HCT116 (cell line): ENCODE measurements around the gene A3GALT2. TPM values are rescaled to one million over a fixed set of nuclear protein-coding genes. Genes with fewer than 3 reads are reported as not detected.

Experiments used
- ATAC-seq: fragments of 200-7000 bp; cut with Tn5 transposase; 2 replicates; pipeline ENCODE4 v1.9.1; 2020; ENCODE audit warnings: mild to moderate bottlenecking, moderate library complexity
- BruUV-seq: library from RNA; stranded (reverse); fragments of 400-500 nt; replicated peaks from 2 replicates; lab custom pipeline; 2021; lab: Mats Ljungman, UMichigan
- CTCF ChIA-PET: fragments of 300-600 bp; sonication (Branson Sonifier 250); formaldehyde crosslinking; loops from one replicate; lab custom pipeline; 2021; ENCODE audit warnings: antibody characterized with exemption; lab: Charles Lee
- POLR2A ChIA-PET: fragments of 300-600, 350-600 bp; sonication (Branson Sonifier 250); formaldehyde crosslinking; loops from one replicate; lab custom pipeline; 2021; ENCODE audit warnings: antibody characterized with exemption; lab: Charles Lee
- RAD21 ChIA-PET, 2 experiments: fragments of 300-600 bp; sonication (Branson Sonifier 250); formaldehyde crosslinking; loops; one replicate each; lab custom pipeline; 2023; ENCODE audit warnings: low total read pairs in 2 of 2; ENCODE audit not compliant: uncharacterized antibody in 2 of 2, unreplicated experiment in 2 of 2, low non-redundant PET in 1 of 2; lab: Charles Lee
- DNase-seq: peaks from one replicate; pipeline ENCODE4 v3.0.0-alpha.2; 2010; ENCODE audit warnings: low read depth, low spot score
- H2AFZ ChIP-seq: fragments of 200-600 bp; shearing (Covaris generic), sonication (generic); 2 replicates; pipeline ENCODE4 v1.6.1; 2017; ENCODE audit warnings: low read depth, mixed run types, mixed read lengths, antibody characterized with exemption, low read length; ENCODE audit not compliant: poor library complexity, severe bottlenecking
- H3K27ac ChIP-seq: 2 replicates; pipeline ENCODE4 v1.5.1; 2012; ENCODE audit warnings: low read depth, low read length
- H3K27me3 ChIP-seq: fragments of 200-600 bp; sonication (generic); 2 replicates; pipeline ENCODE4 v1.6.1; 2016; ENCODE audit warnings: mixed run types, low read length, mixed read lengths; ENCODE audit not compliant: insufficient read depth
- H3K36me3 ChIP-seq, 2 experiments: fragments of 200-500 bp in 1 of 2; fragments of 200-600 bp in 1 of 2; sonication (Bioruptor generic) in 1 of 2; sonication (generic) in 1 of 2; 2 replicates each; pipeline versions ENCODE4 v1.5.1 to v1.6.1; 2014 to 2016; ENCODE audit warnings: low read length in 2 of 2, inconsistent platforms in 1 of 2, mixed read lengths in 1 of 2, mixed run types in 1 of 2; ENCODE audit not compliant: insufficient read depth in 2 of 2, control insufficient read depth in 1 of 2
- H3K4me1 ChIP-seq, 2 experiments: fragments of 200-600 bp in 1 of 2; sonication (generic) in 1 of 2; 2 replicates each; pipeline versions ENCODE4 v1.5.1 to v1.6.1; 2012 to 2017; ENCODE audit warnings: low read length in 2 of 2, inconsistent platforms in 1 of 2, mild to moderate bottlenecking in 1 of 2, mixed read lengths in 1 of 2, mixed run types in 1 of 2, moderate library complexity in 1 of 2; ENCODE audit not compliant: insufficient read depth in 2 of 2, control insufficient read depth in 1 of 2
- H3K4me2 ChIP-seq: fragments of 200-600 bp; sonication (generic); 2 replicates; pipeline ENCODE4 v1.6.1; 2017; ENCODE audit warnings: mixed run types, low read length, mixed read lengths
- H3K4me3 ChIP-seq, 2 experiments: fragments of 200-600 bp in 1 of 2; sonication (generic) in 1 of 2; replicated peaks in 1 of 2; 2 replicates each; pipeline ENCODE4 v1.5.1; 2011 to 2016; ENCODE audit warnings: low read length in 2 of 2, control low read depth in 1 of 2, low read depth in 1 of 2, mild to moderate bottlenecking in 1 of 2, mixed read lengths in 1 of 2, mixed run types in 1 of 2
- H3K79me2 ChIP-seq: fragments of 200-600 bp; sonication (generic); 2 replicates; pipeline ENCODE4 v1.6.1; 2017; ENCODE audit warnings: mild to moderate bottlenecking, mixed run types, low read length, moderate library complexity, mixed read lengths; ENCODE audit not compliant: insufficient read depth
- H3K9ac ChIP-seq: fragments of 200-600 bp; sonication (generic); 2 replicates; pipeline ENCODE4 v1.6.1; 2016; ENCODE audit warnings: low read length, mixed read lengths
- H3K9me2 ChIP-seq: fragments of 200-600 bp; sonication (generic), shearing (Covaris generic); 2 replicates; pipeline ENCODE4 v1.6.1; 2017; ENCODE audit warnings: mixed run types, mild to moderate bottlenecking, moderate library complexity; ENCODE audit not compliant: insufficient read depth
- H3K9me3 ChIP-seq, 2 experiments: fragments of 200-500 bp in 1 of 2; fragments of 200-600 bp in 1 of 2; sonication (Bioruptor generic) in 1 of 2; sonication (generic) in 1 of 2; 2 replicates each; pipeline ENCODE4 v1.6.1; 2014 to 2017; ENCODE audit warnings: low read length in 2 of 2, mixed read lengths in 2 of 2, inconsistent platforms in 1 of 2, low read depth in 1 of 2, mild to moderate bottlenecking in 1 of 2, mixed run types in 1 of 2, moderate library complexity in 1 of 2; ENCODE audit not compliant: control insufficient read depth in 1 of 2, insufficient read depth in 1 of 2
- H4K20me1 ChIP-seq: fragments of 200-600 bp; sonication (generic), shearing (Covaris generic); 2 replicates; pipeline ENCODE4 v1.6.1; 2017; ENCODE audit warnings: mixed run types, mild to moderate bottlenecking, moderate library complexity; ENCODE audit not compliant: insufficient read depth
- CBX3 ChIP-seq: IDR thresholded peaks from 2 replicates; pipeline ENCODE4 v1.6.1; 2012; ENCODE audit warnings: low read depth
- EGR1 ChIP-seq: IDR thresholded peaks from 2 replicates; pipeline ENCODE4 v1.6.1; 2012; ENCODE audit warnings: low read depth
- EZH2 ChIP-seq: fragments of 200-600 bp; sonication (generic); IDR thresholded peaks from 2 replicates; pipeline ENCODE4 v1.6.1; 2017; ENCODE audit warnings: antibody characterized with exemption, mixed run types
- EZH2phosphoT487 ChIP-seq: fragments of 200-600 bp; IDR thresholded peaks from 2 replicates; pipeline ENCODE4 v1.6.1; 2018; ENCODE audit warnings: antibody characterized with exemption, borderline replicate concordance
- JUND ChIP-seq: IDR thresholded peaks from 2 replicates; pipeline ENCODE4 v1.6.1; 2012
- POLR2A ChIP-seq: IDR thresholded peaks from 2 replicates; pipeline ENCODE4 v1.7.0; 2011; ENCODE audit warnings: borderline replicate concordance; ENCODE audit not compliant: insufficient read depth, insufficient read length; ENCODE audit errors: extremely low read depth
- SP1 ChIP-seq: IDR thresholded peaks from 2 replicates; pipeline ENCODE4 v1.6.1; 2012; ENCODE audit warnings: low read depth
- YY1 ChIP-seq: IDR thresholded peaks from 2 replicates; pipeline ENCODE4 v1.6.1; 2011; ENCODE audit warnings: low read length, low read depth, moderate library complexity, mild to moderate bottlenecking; ENCODE audit not compliant: insufficient replicate concordance; ENCODE audit errors: extremely low read depth
- intact Hi-C: fragments of 100-400 bp; cut with micrococcal nuclease; formaldehyde crosslinking; loops from 2 replicates; pipeline ENCODE4 v1.10.0; 2022
- total RNA-seq: library from RNA; stranded (reverse); gene quantifications from one replicate; pipeline ENCODE4 v1.2.1, GENCODE V29; 2021; ENCODE audit not compliant: unreplicated experiment
- TF ChIP-seq, protein P1 (sequence below): IDR thresholded peaks from 2 replicates; pipeline ENCODE4 v1.6.1; 2012
- TF ChIP-seq, protein P2 (sequence below): IDR thresholded peaks from 2 replicates; pipeline ENCODE4 v1.6.1; 2012
- TF ChIP-seq, protein P3 (sequence below): IDR thresholded peaks from 2 replicates; pipeline ENCODE4 v1.6.1; 2012; ENCODE audit warnings: low read depth

Gene A3GALT2
- total RNA-seq, 1 experiment from 2014 or later: not detected

DNA sequence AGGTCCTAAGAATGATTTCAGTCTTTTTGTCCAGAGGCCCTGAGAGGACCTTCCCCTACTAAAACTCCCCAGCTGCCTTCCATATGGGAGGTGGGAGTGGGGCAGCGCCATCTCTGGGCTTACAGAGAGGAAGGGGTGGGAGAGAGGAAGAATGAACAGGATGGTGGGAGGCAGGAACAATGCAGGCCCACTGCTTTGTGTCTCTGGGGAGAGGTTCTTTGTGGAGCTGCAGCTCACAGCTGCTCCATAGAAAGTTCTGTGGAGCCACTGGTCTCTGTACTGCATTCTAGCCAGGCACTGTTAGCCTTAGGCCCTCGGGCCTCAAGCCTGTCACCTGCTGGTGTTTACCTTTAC, 43.6 kb upstream of the A3GALT2 start:
- Histone ChIP-seq H3K4me2 (no peak overlapping the region), H4K20me1 (no peaks in the 10 kb centered on the region), H3K4me1 (peaks cover 0 to 8% of the 10 kb centered on the region in 2 experiments; a peak in 1 of 4 replicates), H3K27me3 (no peaks in the 10 kb centered on the region), H3K9me2 (no peaks in the 10 kb centered on the region), H3K79me2 (no peaks in the 10 kb centered on the region; the same call in 1 of the 2 replicates), H3K9me3 (no peaks in the 10 kb centered on the region), H3K9ac (no peak overlapping the region), H2AFZ (no peak overlapping the region), H3K27ac (no peak overlapping the region), H3K36me3 (peaks cover 44 to 68% of the 10 kb centered on the region in 2 experiments), H3K4me3 (no peak overlapping the region)
- RAD21 ChIA-PET: no interaction called here
- CTCF ChIA-PET: no interaction called here
- ATAC-seq (no peak), DNase-seq (no peak)
- TF ChIP-seq POLR2A (no peak), JUND (no peak), EGR1 (no peak), SP1 (no peak), EZH2phosphoT487 (no peak), CBX3 (no peak), EZH2 (no peak), YY1 (no peak)
- TF ChIP-seq, protein P1, sequence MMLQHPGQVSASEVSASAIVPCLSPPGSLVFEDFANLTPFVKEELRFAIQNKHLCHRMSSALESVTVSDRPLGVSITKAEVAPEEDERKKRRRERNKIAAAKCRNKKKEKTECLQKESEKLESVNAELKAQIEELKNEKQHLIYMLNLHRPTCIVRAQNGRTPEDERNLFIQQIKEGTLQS: no peak
- TF ChIP-seq, protein P2, sequence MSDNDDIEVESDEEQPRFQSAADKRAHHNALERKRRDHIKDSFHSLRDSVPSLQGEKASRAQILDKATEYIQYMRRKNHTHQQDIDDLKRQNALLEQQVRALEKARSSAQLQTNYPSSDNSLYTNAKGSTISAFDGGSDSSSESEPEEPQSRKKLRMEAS: no peak
- TF ChIP-seq, protein P3, sequence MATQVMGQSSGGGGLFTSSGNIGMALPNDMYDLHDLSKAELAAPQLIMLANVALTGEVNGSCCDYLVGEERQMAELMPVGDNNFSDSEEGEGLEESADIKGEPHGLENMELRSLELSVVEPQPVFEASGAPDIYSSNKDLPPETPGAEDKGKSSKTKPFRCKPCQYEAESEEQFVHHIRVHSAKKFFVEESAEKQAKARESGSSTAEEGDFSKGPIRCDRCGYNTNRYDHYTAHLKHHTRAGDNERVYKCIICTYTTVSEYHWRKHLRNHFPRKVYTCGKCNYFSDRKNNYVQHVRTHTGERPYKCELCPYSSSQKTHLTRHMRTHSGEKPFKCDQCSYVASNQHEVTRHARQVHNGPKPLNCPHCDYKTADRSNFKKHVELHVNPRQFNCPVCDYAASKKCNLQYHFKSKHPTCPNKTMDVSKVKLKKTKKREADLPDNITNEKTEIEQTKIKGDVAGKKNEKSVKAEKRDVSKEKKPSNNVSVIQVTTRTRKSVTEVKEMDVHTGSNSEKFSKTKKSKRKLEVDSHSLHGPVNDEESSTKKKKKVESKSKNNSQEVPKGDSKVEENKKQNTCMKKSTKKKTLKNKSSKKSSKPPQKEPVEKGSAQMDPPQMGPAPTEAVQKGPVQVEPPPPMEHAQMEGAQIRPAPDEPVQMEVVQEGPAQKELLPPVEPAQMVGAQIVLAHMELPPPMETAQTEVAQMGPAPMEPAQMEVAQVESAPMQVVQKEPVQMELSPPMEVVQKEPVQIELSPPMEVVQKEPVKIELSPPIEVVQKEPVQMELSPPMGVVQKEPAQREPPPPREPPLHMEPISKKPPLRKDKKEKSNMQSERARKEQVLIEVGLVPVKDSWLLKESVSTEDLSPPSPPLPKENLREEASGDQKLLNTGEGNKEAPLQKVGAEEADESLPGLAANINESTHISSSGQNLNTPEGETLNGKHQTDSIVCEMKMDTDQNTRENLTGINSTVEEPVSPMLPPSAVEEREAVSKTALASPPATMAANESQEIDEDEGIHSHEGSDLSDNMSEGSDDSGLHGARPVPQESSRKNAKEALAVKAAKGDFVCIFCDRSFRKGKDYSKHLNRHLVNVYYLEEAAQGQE: no peak
- BruUV-seq: no TSS peak
- POLR2A ChIA-PET: no interaction called here
- intact Hi-C loops: loop anchor here (10.0 kb wide), 1 partner anchor 150 kb away; no protein-coding TSS in a partner anchor
